Activated CD8-positive, alpha-beta memory T cell treated with anti-CD3 and anti-CD28 coated beads, Interleukin-2, amount 50 U/mL, for 48 hours (primary cell): ENCODE measurements around the gene ADGB.

ENCODE experiments used
- DNase-seq: peaks from one replicate; pipeline ENCODE4 v3.0.0-alpha.2; 2020

Gene ADGB

GRCh38 chr6:146864885-146865284, 266.1 kb downstream of the ADGB start:
- no peak for DNase-seq
